Fibroblast of lung (primary cell): Measurements from ENCODE around the gene LIMS1.

ENCODE experiments used
- CTCF ChIP-seq, 2 donors: IDR thresholded peaks in 1 of 2; conservative IDR thresholded peaks in 1 of 2; 1 replicate in 1 of 2; 2 replicates in 1 of 2; pipeline ENCODE4 v1.5.1; 2011 to 2012; ENCODE audit warnings: low read length in 2 of 2, control low read depth in 1 of 2, inconsistent platforms in 1 of 2, low read depth in 1 of 2, mild to moderate bottlenecking in 1 of 2
- EZH2 ChIP-seq: IDR thresholded peaks from 2 replicates; pipeline ENCODE4 v1.5.1; 2012; ENCODE audit warnings: low read length, control low read depth, mild to moderate bottlenecking; ENCODE audit errors: missing control alignments

- TF ChIP-seq CTCF (conservative IDR thresholded peaks at IDR 0.05 in 1 of 2, IDR thresholded peaks at IDR 0.05 in 1 of 2; ENCODE audit: low read depth in 1 of 2, low read length in 2 of 2): no peak
- no peak for TF ChIP-seq EZH2
Measured at GRCh38 chr2:108535357-108535631, 1.0 kb downstream of the LIMS1 start.
